ENCODE measurements around the gene ANO8. TPM values are rescaled to one million over a fixed set of nuclear protein-coding genes. Genes with fewer than 3 reads are reported as not detected.
A peak's percentile ranks its signal among the peaks of the same experiment; 100 is the strongest.

ANO8 gene
- total RNA-seq, 4 donors from 2014 or later, result 6.7 to 73.0 (median 10.3) TPM

DNA sequence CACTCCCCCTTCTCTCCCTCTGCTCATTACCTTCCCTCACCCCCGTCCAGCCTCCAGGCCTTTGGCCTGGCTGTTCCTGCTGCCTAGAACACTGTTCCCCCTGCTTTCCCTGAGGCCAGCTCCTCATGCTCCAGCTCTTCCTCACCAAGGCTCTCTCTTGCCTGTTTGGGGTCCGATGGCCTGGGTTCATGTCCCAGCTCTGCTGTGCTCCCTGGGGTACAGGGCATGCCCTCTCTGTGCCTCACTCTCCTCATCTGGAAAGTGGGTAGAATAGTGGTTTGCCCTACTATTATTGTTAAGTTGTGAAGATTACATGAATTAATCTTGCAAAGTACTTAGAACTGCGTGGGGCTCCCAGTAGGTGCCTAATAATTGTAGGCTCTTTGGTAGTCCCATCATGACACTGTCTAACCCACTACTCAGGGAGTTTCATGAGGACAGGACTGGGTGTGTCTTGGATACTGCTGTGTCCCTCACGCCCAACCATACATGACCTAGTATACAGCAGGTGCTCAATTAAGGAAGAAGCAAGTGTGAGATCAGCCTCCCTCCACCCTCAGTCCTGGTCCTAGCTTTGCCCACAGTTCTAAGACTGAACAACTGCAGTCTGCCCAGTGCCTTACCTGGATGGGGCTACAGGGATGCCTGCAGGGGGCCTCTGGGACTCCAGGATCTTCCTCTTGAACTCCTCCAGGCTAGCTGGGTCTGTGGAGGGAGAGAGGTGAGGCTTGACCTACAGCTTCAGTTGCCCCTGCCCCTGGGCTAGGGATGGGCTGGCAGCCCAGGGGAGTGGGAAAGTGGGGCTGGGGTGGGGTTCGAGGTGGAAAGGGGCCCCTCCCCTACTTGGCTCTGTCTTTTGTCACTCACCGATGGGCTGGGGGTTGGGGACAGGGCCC, 25.5 kb upstream of the ANO8 start:
- Histone ChIP-seq H3K36me3 (no peaks in the 10 kb centered on the region), H3K4me1 (no peaks in the 10 kb centered on the region), H3K27me3 (no peaks in the 10 kb centered on the region), H3K9me3 (no peaks in the 10 kb centered on the region), H3K27ac (no peak overlapping the region), H3K4me3 (no peak overlapping the region)
- 81 to 100% methylated on average over 1 to 6 of the region's 6 CpGs for WGBS, 2 donors (ENCODE audit: low coverage in 1 of 2)
- intact Hi-C loops (cut with DNase I; ENCODE audit: low total_unique reads) (loop anchor here (1.0 kb wide), 1 partner anchor 29 kb away; no protein-coding TSS in a partner anchor), in situ Hi-C loops (cut with MboI; ENCODE audit: low pct_ligation_motif_present in 1 of 4, low pct_unique_long_range_greater_than_20kb in 1 of 4, low sequenced_read_pairs in 3 of 4) (no loop called here)
- TF ChIP-seq, protein P1, sequence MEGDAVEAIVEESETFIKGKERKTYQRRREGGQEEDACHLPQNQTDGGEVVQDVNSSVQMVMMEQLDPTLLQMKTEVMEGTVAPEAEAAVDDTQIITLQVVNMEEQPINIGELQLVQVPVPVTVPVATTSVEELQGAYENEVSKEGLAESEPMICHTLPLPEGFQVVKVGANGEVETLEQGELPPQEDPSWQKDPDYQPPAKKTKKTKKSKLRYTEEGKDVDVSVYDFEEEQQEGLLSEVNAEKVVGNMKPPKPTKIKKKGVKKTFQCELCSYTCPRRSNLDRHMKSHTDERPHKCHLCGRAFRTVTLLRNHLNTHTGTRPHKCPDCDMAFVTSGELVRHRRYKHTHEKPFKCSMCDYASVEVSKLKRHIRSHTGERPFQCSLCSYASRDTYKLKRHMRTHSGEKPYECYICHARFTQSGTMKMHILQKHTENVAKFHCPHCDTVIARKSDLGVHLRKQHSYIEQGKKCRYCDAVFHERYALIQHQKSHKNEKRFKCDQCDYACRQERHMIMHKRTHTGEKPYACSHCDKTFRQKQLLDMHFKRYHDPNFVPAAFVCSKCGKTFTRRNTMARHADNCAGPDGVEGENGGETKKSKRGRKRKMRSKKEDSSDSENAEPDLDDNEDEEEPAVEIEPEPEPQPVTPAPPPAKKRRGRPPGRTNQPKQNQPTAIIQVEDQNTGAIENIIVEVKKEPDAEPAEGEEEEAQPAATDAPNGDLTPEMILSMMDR (IDR thresholded peaks at IDR 0.05), result no peak
- TF ChIP-seq EP300 (IDR thresholded peaks at IDR 0.05; ENCODE audit: low read depth), result no peak
- no peak for TF ChIP-seq POLR2A (IDR thresholded peaks at IDR 0.05)
- TF ChIP-seq POLR2AphosphoS5 (IDR thresholded peaks at IDR 0.05), result no peak
- DNase-seq, result no peak

DNA sequence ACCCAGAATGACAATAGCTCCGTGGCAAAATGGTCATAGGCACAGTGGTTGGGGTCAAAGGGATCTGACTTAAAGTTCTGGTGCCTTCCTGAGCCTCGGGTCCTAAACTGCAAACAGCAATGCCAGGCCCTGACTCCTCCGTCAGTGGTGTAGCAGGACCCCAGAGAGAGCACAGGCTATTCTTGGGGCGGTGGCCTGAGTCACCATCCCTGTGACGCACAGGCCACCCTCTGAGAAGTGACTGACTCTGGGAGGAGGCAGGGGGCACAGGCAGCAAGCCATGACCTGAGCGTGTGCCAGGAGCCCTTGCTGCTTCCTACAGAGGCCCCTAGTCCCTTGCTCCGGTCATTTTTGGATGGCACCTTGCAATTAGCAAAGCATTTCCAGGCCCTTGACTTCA, 23.7 kb upstream of the ANO8 start:
- in situ Hi-C loops (cut with MboI; ENCODE audit: low pct_ligation_motif_present in 1 of 4, low pct_unique_long_range_greater_than_20kb in 1 of 4, low sequenced_read_pairs in 3 of 4), result no loop called here
- no peaks in the 10 kb centered on the region for H3K4me1 ChIP-seq
- no peak overlapping the region for H3K27ac ChIP-seq
- WGBS, 2 donors (ENCODE audit: low coverage in 1 of 2), result 60 to 70% methylated on average over 1 to 7 of the region's 7 CpGs
- intact Hi-C loops (cut with DNase I; ENCODE audit: low total_unique reads), result no loop called here
- no peaks in the 10 kb centered on the region for H3K36me3 ChIP-seq
- H3K27me3 ChIP-seq, result no peaks in the 10 kb centered on the region
- H3K4me3 ChIP-seq, result no peak overlapping the region
- H3K9me3 ChIP-seq, result no peaks in the 10 kb centered on the region
- DNase-seq, result no peak
- TF ChIP-seq POLR2A (IDR thresholded peaks at IDR 0.05), result no peak
- peak; percentile 10 for TF ChIP-seq EP300 (IDR thresholded peaks at IDR 0.05; ENCODE audit: low read depth)
- no peak for TF ChIP-seq POLR2AphosphoS5 (IDR thresholded peaks at IDR 0.05)
- TF ChIP-seq, protein P1 (IDR thresholded peaks at IDR 0.05), result no peak

DNA sequence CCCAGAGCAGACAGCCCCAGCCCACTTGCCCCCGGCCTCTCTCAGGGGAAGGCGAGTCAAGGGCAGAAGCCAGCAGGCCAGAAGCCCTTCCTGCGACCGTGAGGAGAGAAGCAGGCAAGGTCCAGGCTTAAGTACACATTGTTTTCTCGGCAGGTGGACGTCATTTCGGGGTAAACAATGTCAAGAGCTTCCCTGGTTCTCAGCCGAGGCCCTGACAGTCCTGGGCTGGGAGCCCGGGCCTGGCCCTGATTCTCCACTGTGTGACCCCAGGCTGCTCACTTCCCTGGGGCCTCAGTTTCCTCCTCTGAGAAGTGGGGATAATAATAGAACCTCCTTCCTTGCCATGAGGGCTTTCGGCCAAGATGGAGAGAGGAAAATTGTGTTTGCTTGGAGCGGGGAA, 23.1 kb upstream of the ANO8 start:
- no peak for TF ChIP-seq POLR2A (IDR thresholded peaks at IDR 0.05)
- TF ChIP-seq EP300 (IDR thresholded peaks at IDR 0.05; ENCODE audit: low read depth), result no peak
- TF ChIP-seq, protein P1 (IDR thresholded peaks at IDR 0.05), result no peak
- TF ChIP-seq POLR2AphosphoS5 (IDR thresholded peaks at IDR 0.05), result no peak
- in situ Hi-C loops (cut with MboI; ENCODE audit: low pct_ligation_motif_present in 1 of 4, low pct_unique_long_range_greater_than_20kb in 1 of 4, low sequenced_read_pairs in 3 of 4) (no loop called here), intact Hi-C loops (cut with DNase I; ENCODE audit: low total_unique reads) (no loop called here)
- Histone ChIP-seq H3K9me3 (no peaks in the 10 kb centered on the region), H3K36me3 (no peaks in the 10 kb centered on the region), H3K27ac (no peak overlapping the region), H3K4me3 (no peak overlapping the region), H3K4me1 (no peaks in the 10 kb centered on the region), H3K27me3 (peaks cover 2% of the 10 kb centered on the region)
- DNase-seq, result no peak
- 54 to 64% methylated on average over 4 to 11 of the region's 11 CpGs for WGBS, 2 donors (ENCODE audit: low coverage in 1 of 2)

GRCh38 chr19:17357078-17357666, 22.5 kb upstream of the ANO8 start:
- no peak for DNase-seq
- intact Hi-C loops (cut with DNase I; ENCODE audit: low total_unique reads), result no loop called here
- TF ChIP-seq EP300 (IDR thresholded peaks at IDR 0.05; ENCODE audit: low read depth) (no peak), POLR2A (IDR thresholded peaks at IDR 0.05) (no peak), POLR2AphosphoS5 (IDR thresholded peaks at IDR 0.05) (no peak)
- TF ChIP-seq, protein P1 (IDR thresholded peaks at IDR 0.05), result no peak
- no peak overlapping the region for H3K27ac ChIP-seq
- no peaks in the 10 kb centered on the region for H3K36me3 ChIP-seq
- peaks cover 5% of the 10 kb centered on the region for H3K27me3 ChIP-seq
- no peaks in the 10 kb centered on the region for H3K9me3 ChIP-seq
- no peak overlapping the region for H3K4me3 ChIP-seq
- no peaks in the 10 kb centered on the region for H3K4me1 ChIP-seq
- in situ Hi-C loops (cut with MboI; ENCODE audit: low pct_ligation_motif_present in 1 of 4, low pct_unique_long_range_greater_than_20kb in 1 of 4, low sequenced_read_pairs in 3 of 4), result no loop called here
- 79 to 93% methylated on average over 6 to 7 of the region's 7 CpGs for WGBS, 2 donors (ENCODE audit: low coverage in 1 of 2)

All from transverse colon (tissue), 4 donors.